ENCODE results near the gene JAML. TPM values are rescaled to one million over a fixed set of nuclear protein-coding genes. Genes with fewer than 3 reads are reported as not detected.

The JAML gene
- total and polyA plus RNA-seq, 2 of the 4 experiments (the other 2 are of a cell fraction), result not detected

GRCh38 chr11:118219244-118219643 lies 5.6 kb downstream of the JAML start:
- H3K4ac ChIP-seq (ENCODE audit: low read depth, low read length), result no peak overlapping the region
- no peak for DNase-seq
- dilution Hi-C loops (cut with HindIII; ENCODE audit: low sequenced_read_pairs, unreplicated experiment), result no loop called here
- H2AK5ac ChIP-seq (ENCODE audit: low read depth, low read length), result no peak overlapping the region
- no peak overlapping the region for H2BK15ac ChIP-seq (ENCODE audit: low read depth, low read length)
- CTCF ChIA-PET, result no interaction called here
- no peaks in the 10 kb centered on the region for H3K4me1 ChIP-seq (ENCODE audit: control insufficient read depth, insufficient read depth, low read length)
- no peak overlapping the region for H2BK20ac ChIP-seq (ENCODE audit: low read depth, low read length)
- no peak overlapping the region for H3K9ac ChIP-seq (ENCODE audit: low read depth, low read length)
- TF ChIP-seq FOS (IDR thresholded peaks at IDR 0.05; ENCODE audit: low read depth, low read length) (no peak), CEBPB (IDR thresholded peaks at IDR 0.05; ENCODE audit: low read depth, low read length) (no peak), NFE2L2 (IDR thresholded peaks at IDR 0.05; ENCODE audit: low read depth, low read length) (no peak), ELK1 (IDR thresholded peaks at IDR 0.05; ENCODE audit: borderline replicate concordance, low read depth, low read length) (no peak), MAFK (IDR thresholded peaks at IDR 0.05; ENCODE audit: low read depth, low read length) (no peak), MAZ (IDR thresholded peaks at IDR 0.05; ENCODE audit: borderline replicate concordance, low read depth, low read length) (no peak), CTCF (conservative IDR thresholded peaks at IDR 0.05; ENCODE audit: low read depth, low read length) (no peak), POLR2A (IDR thresholded peaks at IDR 0.05; ENCODE audit: low read depth, low read length) (no peak), BHLHE40 (IDR thresholded peaks at IDR 0.05; ENCODE audit: low read depth, low read length) (no peak), CHD1 (IDR thresholded peaks at IDR 0.05; ENCODE audit: low read depth, low read length) (no peak), RCOR1 (IDR thresholded peaks at IDR 0.05; ENCODE audit: insufficient replicate concordance, low read length) (no peak), USF2 (IDR thresholded peaks at IDR 0.05; ENCODE audit: low read depth, low read length) (no peak), MXI1 (IDR thresholded peaks at IDR 0.05; ENCODE audit: borderline replicate concordance, low read depth, low read length) (no peak)
- no peak overlapping the region for H2BK120ac ChIP-seq (ENCODE audit: low read depth, low read length)
- no peak overlapping the region for H2BK5ac ChIP-seq (ENCODE audit: low read depth, low read length, poor library complexity, severe bottlenecking)
- H4K20me1 ChIP-seq (ENCODE audit: insufficient read depth, low read length), result no peaks in the 10 kb centered on the region
- no peak overlapping the region for H2AK9ac ChIP-seq (replicated peaks; ENCODE audit: low read depth, low read length, poor library complexity)
- no peak for ATAC-seq (ENCODE audit: low read depth)
- no peaks in the 10 kb centered on the region for H3K79me1 ChIP-seq (ENCODE audit: low read depth in 1 of 2, low read length in 2 of 2)
- intact Hi-C loops (cut with micrococcal nuclease), result no loop called here
- H3K36me3 ChIP-seq (ENCODE audit: control insufficient read depth, insufficient read depth, low read length), result no peaks in the 10 kb centered on the region
- no peak overlapping the region for H4K5ac ChIP-seq (ENCODE audit: low read depth, low read length)
- BruUV-seq (replicated peaks), result no TSS peak
- in situ Hi-C loops (cut with MboI; ENCODE audit: low sequenced_read_pairs), result no loop called here
- no peak overlapping the region for H3K18ac ChIP-seq (ENCODE audit: low read depth, low read length)
- no peak overlapping the region for H3K4me3 ChIP-seq (ENCODE audit: insufficient read depth, low read depth, low read length)
- H3K27me3 ChIP-seq (ENCODE audit: control insufficient read depth, insufficient read depth, low read length), result peaks cover 7% of the 10 kb centered on the region
- H3K27ac ChIP-seq (ENCODE audit: insufficient read depth, low read length), result no peak overlapping the region
- no peaks in the 10 kb centered on the region for H3K9me3 ChIP-seq (ENCODE audit: control insufficient read depth, insufficient read depth, low read length)
- no peak overlapping the region for H3K23ac ChIP-seq (ENCODE audit: low read depth, low read length)
- H3K14ac ChIP-seq (replicated peaks; ENCODE audit: low read depth, low read length), result no peak overlapping the region
- no peaks in the 10 kb centered on the region for H3K9me1 ChIP-seq (ENCODE audit: insufficient read depth, low read length)
- no peak overlapping the region for H2AFZ ChIP-seq (replicated peaks; ENCODE audit: low read length, poor library complexity)
- no peak overlapping the region for H4K8ac ChIP-seq (ENCODE audit: low read depth in 2 of 2, low read length in 2 of 2)
- POLR2A ChIA-PET (ENCODE audit: unreplicated experiment), result no interaction called here
- H4K91ac ChIP-seq (ENCODE audit: insufficient read depth, low read depth, low read length), result no peak overlapping the region
- H3K4me2 ChIP-seq (ENCODE audit: low read depth, low read length), result no peak overlapping the region
- H3K56ac ChIP-seq (ENCODE audit: extremely low read depth, insufficient read depth, low read length), result no peak overlapping the region
